ENCODE data around the gene OR6N1. TPM values are rescaled to one million over a fixed set of nuclear protein-coding genes. Genes with fewer than 3 reads are reported as not detected.

OR6N1 gene
- total RNA-seq, 1 donor from 2014 or later = not detected

GRCh38 chr1:158730453-158730852 lies 41.5 kb downstream of the OR6N1 start:
- DNase-seq = no peak
- H3K36me3 ChIP-seq = no peaks in the 10 kb centered on the region
- H3K4me1 ChIP-seq = no peaks in the 10 kb centered on the region
- H3K27me3 ChIP-seq (ENCODE audit: low read depth) = no peaks in the 10 kb centered on the region
- no peak for TF ChIP-seq CTCF (IDR thresholded peaks at IDR 0.05; ENCODE audit: borderline replicate concordance)
- H3K27ac ChIP-seq (replicated peaks) = no peak overlapping the region
- intact Hi-C loops (cut with micrococcal nuclease) = no loop called here
- H3K9me3 ChIP-seq (replicated peaks) = no peaks in the 10 kb centered on the region
- no peak overlapping the region for H3K4me3 ChIP-seq

- intact Hi-C loops (cut with micrococcal nuclease) = no loop called here
- TF ChIP-seq CTCF (IDR thresholded peaks at IDR 0.05; ENCODE audit: borderline replicate concordance) = no peak
- H3K4me3 ChIP-seq = no peak overlapping the region
- no peak overlapping the region for H3K27ac ChIP-seq (replicated peaks)
- H3K36me3 ChIP-seq = no peaks in the 10 kb centered on the region
- H3K9me3 ChIP-seq (replicated peaks) = no peaks in the 10 kb centered on the region
- H3K4me1 ChIP-seq = no peaks in the 10 kb centered on the region
- no peaks in the 10 kb centered on the region for H3K27me3 ChIP-seq (ENCODE audit: low read depth)
- no peak for DNase-seq
Measured at GRCh38 chr1:158728510-158729225, 43.3 kb downstream of the OR6N1 start.

GRCh38 chr1:158724442-158724841 lies 47.6 kb downstream of the OR6N1 start:
- no peak overlapping the region for H3K27ac ChIP-seq (replicated peaks)
- no peaks in the 10 kb centered on the region for H3K36me3 ChIP-seq
- no peak overlapping the region for H3K4me3 ChIP-seq
- H3K9me3 ChIP-seq (replicated peaks) = no peaks in the 10 kb centered on the region
- no peak for TF ChIP-seq CTCF (IDR thresholded peaks at IDR 0.05; ENCODE audit: borderline replicate concordance)
- H3K27me3 ChIP-seq (ENCODE audit: low read depth) = no peaks in the 10 kb centered on the region
- no peaks in the 10 kb centered on the region for H3K4me1 ChIP-seq
- intact Hi-C loops (cut with micrococcal nuclease) = no loop called here
- no peak for DNase-seq

GRCh38 chr1:158720620-158721019 lies 51.4 kb downstream of the OR6N1 start, which contains the start of gene OR6K3:
TSS of gene OR6K3 (minus strand) at chr1:158720720. CDS start at chr1:158718115, 2,605 bp downstream.
- Histone ChIP-seq H3K4me1 (no peaks in the 10 kb centered on the region), H3K9me3 (replicated peaks) (no peaks in the 10 kb centered on the region), H3K27me3 (ENCODE audit: low read depth) (no peaks in the 10 kb centered on the region), H3K4me3 (no peak within 1 kb of the TSS), H3K36me3 (no peaks in the 10 kb centered on the region), H3K27ac (replicated peaks) (no peak within 1 kb of the TSS)
- intact Hi-C loops (cut with micrococcal nuclease) = no loop called here
- TF ChIP-seq CTCF (IDR thresholded peaks at IDR 0.05; ENCODE audit: borderline replicate concordance) = no peak
- no peak for DNase-seq

- H3K4me1 ChIP-seq = no peaks in the 10 kb centered on the region
- H3K4me3 ChIP-seq = no peak overlapping the region
- intact Hi-C loops (cut with micrococcal nuclease) = no loop called here
- H3K27me3 ChIP-seq (ENCODE audit: low read depth) = no peaks in the 10 kb centered on the region
- DNase-seq = no peak
- no peaks in the 10 kb centered on the region for H3K36me3 ChIP-seq
- TF ChIP-seq CTCF (IDR thresholded peaks at IDR 0.05; ENCODE audit: borderline replicate concordance) = no peak
- H3K9me3 ChIP-seq (replicated peaks) = no peaks in the 10 kb centered on the region
- no peak overlapping the region for H3K27ac ChIP-seq (replicated peaks)
Measured at GRCh38 chr1:158719664-158720063, 52.3 kb downstream of the OR6N1 start.
